Measurements from ENCODE around the gene FAM13B. TPM values are rescaled to one million over a fixed set of nuclear protein-coding genes. Genes with fewer than 3 reads are reported as not detected.

FAM13B gene
- total RNA-seq, 1 donor from 2014 or later = 32.0 TPM

DNA sequence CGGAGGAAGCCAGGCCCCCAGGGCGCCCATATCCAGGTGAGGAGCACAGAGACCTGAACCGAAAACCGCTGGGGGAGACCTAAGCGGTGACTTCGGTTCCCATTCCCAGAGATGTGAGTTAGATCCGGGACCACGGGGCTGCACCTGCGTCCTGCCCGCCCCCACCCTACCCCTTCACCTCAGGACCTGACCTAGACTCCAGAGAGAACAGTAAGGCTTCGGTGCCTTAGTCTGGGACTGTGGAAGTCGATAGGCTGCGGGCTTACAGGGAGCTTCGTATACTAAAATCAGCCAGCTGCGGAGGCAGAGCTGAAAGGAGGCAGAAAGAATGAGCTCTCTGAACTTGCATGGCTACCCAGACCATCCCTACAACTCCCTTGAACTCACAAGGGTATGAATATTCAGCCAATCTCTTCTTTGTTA, 518 bp upstream of the FAM13B start:
- Histone ChIP-seq H3K4me2 (ENCODE audit: low read length) (peak overlapping the region; percentile 99), H3K4me3 (ENCODE audit: insufficient read depth, low read depth, low read length) (peak overlapping the region; percentile 96), H3K79me2 (ENCODE audit: insufficient read depth, low read length) (peaks cover 44% of the 10 kb centered on the region), H2AFZ (ENCODE audit: low read depth, low read length) (peak overlapping the region; percentile 69), H4K20me1 (ENCODE audit: insufficient read depth, low read length) (peaks cover 44% of the 10 kb centered on the region), H3K27ac (ENCODE audit: low read depth, low read length) (peak overlapping the region; percentile 97), H3K27me3 (ENCODE audit: insufficient read depth, low read length) (no peaks in the 10 kb centered on the region), H3K36me3 (ENCODE audit: insufficient read depth, low read length) (no peaks in the 10 kb centered on the region), H3K4me1 (ENCODE audit: insufficient read depth, low read length) (peaks cover 14% of the 10 kb centered on the region), H3K9me3 (ENCODE audit: insufficient read depth, low read depth, low read length) (no peaks in the 10 kb centered on the region), H3K9ac (ENCODE audit: low read length) (peak overlapping the region; percentile 98)
- Mint-ChIP-seq H3K36me3 (ENCODE audit: low read depth, unreplicated experiment) (peaks cover 2% of the 10 kb centered on the region), H3K9me3 (ENCODE audit: unreplicated experiment) (no peaks in the 10 kb centered on the region), H3K27me3 (ENCODE audit: low read depth, unreplicated experiment) (no peaks in the 10 kb centered on the region), H3K4me1 (ENCODE audit: low read depth, unreplicated experiment) (peaks cover 20% of the 10 kb centered on the region), H3K4me3 (ENCODE audit: unreplicated experiment) (peak overlapping the region; percentile 87), H3K27ac (ENCODE audit: unreplicated experiment) (peak overlapping the region; percentile 96)
- TF ChIP-seq, protein P1, sequence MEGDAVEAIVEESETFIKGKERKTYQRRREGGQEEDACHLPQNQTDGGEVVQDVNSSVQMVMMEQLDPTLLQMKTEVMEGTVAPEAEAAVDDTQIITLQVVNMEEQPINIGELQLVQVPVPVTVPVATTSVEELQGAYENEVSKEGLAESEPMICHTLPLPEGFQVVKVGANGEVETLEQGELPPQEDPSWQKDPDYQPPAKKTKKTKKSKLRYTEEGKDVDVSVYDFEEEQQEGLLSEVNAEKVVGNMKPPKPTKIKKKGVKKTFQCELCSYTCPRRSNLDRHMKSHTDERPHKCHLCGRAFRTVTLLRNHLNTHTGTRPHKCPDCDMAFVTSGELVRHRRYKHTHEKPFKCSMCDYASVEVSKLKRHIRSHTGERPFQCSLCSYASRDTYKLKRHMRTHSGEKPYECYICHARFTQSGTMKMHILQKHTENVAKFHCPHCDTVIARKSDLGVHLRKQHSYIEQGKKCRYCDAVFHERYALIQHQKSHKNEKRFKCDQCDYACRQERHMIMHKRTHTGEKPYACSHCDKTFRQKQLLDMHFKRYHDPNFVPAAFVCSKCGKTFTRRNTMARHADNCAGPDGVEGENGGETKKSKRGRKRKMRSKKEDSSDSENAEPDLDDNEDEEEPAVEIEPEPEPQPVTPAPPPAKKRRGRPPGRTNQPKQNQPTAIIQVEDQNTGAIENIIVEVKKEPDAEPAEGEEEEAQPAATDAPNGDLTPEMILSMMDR (IDR thresholded peaks at IDR 0.05; ENCODE audit: insufficient read depth, low read depth, low read length) = no peak
- no peak for TF ChIP-seq EZH2 (IDR thresholded peaks at IDR 0.05; ENCODE audit: insufficient read depth, low read length)
- FAIRE-seq = no peak
- DNase-seq (ENCODE audit: low read depth) = no peak

DNA sequence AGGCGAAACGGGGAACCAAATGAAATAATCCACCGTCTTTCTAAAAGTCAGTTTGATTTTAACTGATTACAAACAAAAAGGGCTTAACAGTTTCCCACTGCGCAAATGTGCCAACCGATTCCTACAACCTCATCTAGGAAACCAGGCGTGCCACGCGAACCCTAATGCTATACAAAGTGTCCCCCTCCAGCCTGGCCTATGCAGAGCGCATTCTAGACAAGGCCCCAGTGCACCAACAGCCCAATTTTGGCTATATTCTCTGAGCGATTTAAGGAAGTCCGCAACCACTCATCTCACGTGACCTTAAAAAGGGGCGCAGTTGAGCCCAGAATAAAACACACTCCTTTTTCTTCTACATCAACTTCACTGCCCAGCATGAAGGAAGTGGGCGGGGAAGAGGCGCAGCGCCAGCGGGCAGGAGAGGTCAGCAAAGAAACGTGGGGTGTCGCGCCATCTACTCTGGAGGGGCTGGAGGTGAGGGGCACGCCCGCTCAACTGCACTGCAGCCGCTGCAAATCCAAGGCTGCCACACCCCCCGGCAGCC, 779 bp downstream of the FAM13B start:
- Mint-ChIP-seq H3K9me3 (ENCODE audit: unreplicated experiment) (no peaks in the 10 kb centered on the region), H3K4me1 (ENCODE audit: low read depth, unreplicated experiment) (peaks cover 20% of the 10 kb centered on the region), H3K27ac (ENCODE audit: unreplicated experiment) (peak overlapping the region; percentile 96), H3K27me3 (ENCODE audit: low read depth, unreplicated experiment) (no peaks in the 10 kb centered on the region), H3K4me3 (ENCODE audit: unreplicated experiment) (peak overlapping the region; percentile 99), H3K36me3 (ENCODE audit: low read depth, unreplicated experiment) (peaks cover 5% of the 10 kb centered on the region)
- FAIRE-seq (no peak), DNase-seq (ENCODE audit: low read depth) (peak; percentile 41)
- H3K79me2 ChIP-seq (ENCODE audit: insufficient read depth, low read length) = peaks cover 57% of the 10 kb centered on the region
- peaks cover 14% of the 10 kb centered on the region for H3K4me1 ChIP-seq (ENCODE audit: insufficient read depth, low read length)
- no peaks in the 10 kb centered on the region for H3K9me3 ChIP-seq (ENCODE audit: insufficient read depth, low read depth, low read length)
- peak overlapping the region; percentile 83 for H2AFZ ChIP-seq (ENCODE audit: low read depth, low read length)
- H3K36me3 ChIP-seq (ENCODE audit: insufficient read depth, low read length) = no peaks in the 10 kb centered on the region
- no peak for TF ChIP-seq EZH2 (IDR thresholded peaks at IDR 0.05; ENCODE audit: insufficient read depth, low read length)
- TF ChIP-seq, protein P1 (IDR thresholded peaks at IDR 0.05; ENCODE audit: insufficient read depth, low read depth, low read length) = no peak
- H4K20me1 ChIP-seq (ENCODE audit: insufficient read depth, low read length) = peaks cover 57% of the 10 kb centered on the region
- H3K4me3 ChIP-seq (ENCODE audit: insufficient read depth, low read depth, low read length) = peak overlapping the region; percentile 96
- peak overlapping the region; percentile 98 for H3K9ac ChIP-seq (ENCODE audit: low read length)
- no peaks in the 10 kb centered on the region for H3K27me3 ChIP-seq (ENCODE audit: insufficient read depth, low read length)
- peak overlapping the region; percentile 99 for H3K4me2 ChIP-seq (ENCODE audit: low read length)
- H3K27ac ChIP-seq (ENCODE audit: low read depth, low read length) = peak overlapping the region; percentile 97

DNA sequence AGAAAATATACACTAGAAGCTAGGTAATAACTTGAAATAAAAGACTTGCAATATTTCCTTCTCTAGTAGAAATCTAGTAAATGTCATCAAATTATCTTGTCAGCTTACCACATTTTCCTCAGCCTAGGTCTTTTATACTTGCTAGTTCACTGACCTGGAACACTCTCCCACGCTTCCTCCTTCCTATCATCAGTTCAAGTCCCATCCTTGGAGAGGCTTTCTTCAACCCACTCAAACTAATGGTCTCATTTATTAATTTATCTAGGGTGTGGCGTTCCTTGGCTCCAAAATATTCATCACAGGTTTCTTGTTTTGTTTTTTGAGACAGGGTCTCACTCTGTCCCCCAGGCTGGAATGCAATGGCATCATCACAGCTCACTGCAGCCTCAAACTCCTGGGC, 2.9 kb downstream of the FAM13B start:
- H3K27me3 Mint-ChIP-seq (ENCODE audit: low read depth, unreplicated experiment) = no peaks in the 10 kb centered on the region

More for the DNA sequence above, 2.9 kb downstream of the FAM13B start:
- peaks cover 5% of the 10 kb centered on the region for H3K36me3 Mint-ChIP-seq (ENCODE audit: low read depth, unreplicated experiment)
- TF ChIP-seq, protein P1 (IDR thresholded peaks at IDR 0.05; ENCODE audit: insufficient read depth, low read depth, low read length) = no peak
- no peak for TF ChIP-seq EZH2 (IDR thresholded peaks at IDR 0.05; ENCODE audit: insufficient read depth, low read length)
- Histone ChIP-seq H3K4me3 (ENCODE audit: insufficient read depth, low read depth, low read length) (no peak overlapping the region), H3K27ac (ENCODE audit: low read depth, low read length) (no peak overlapping the region), H3K79me2 (ENCODE audit: insufficient read depth, low read length) (peaks cover 79% of the 10 kb centered on the region), H3K4me2 (ENCODE audit: low read length) (no peak overlapping the region), H4K20me1 (ENCODE audit: insufficient read depth, low read length) (peaks cover 75% of the 10 kb centered on the region), H3K4me1 (ENCODE audit: insufficient read depth, low read length) (peaks cover 14% of the 10 kb centered on the region), H3K36me3 (ENCODE audit: insufficient read depth, low read length) (no peaks in the 10 kb centered on the region), H3K27me3 (ENCODE audit: insufficient read depth, low read length) (no peaks in the 10 kb centered on the region), H3K9me3 (ENCODE audit: insufficient read depth, low read depth, low read length) (no peaks in the 10 kb centered on the region), H2AFZ (ENCODE audit: low read depth, low read length) (no peak overlapping the region), H3K9ac (ENCODE audit: low read length) (no peak overlapping the region)
- FAIRE-seq = no peak
- H3K4me1 Mint-ChIP-seq (ENCODE audit: low read depth, unreplicated experiment) = peaks cover 24% of the 10 kb centered on the region
- H3K9me3 Mint-ChIP-seq (ENCODE audit: unreplicated experiment) = no peaks in the 10 kb centered on the region
- H3K4me3 Mint-ChIP-seq (ENCODE audit: unreplicated experiment) = peak overlapping the region; percentile 1
- DNase-seq (ENCODE audit: low read depth) = no peak
- no peak overlapping the region for H3K27ac Mint-ChIP-seq (ENCODE audit: unreplicated experiment)
